ENCODE measurements around the gene GPN1.
"Not testable (repeated sequence)": the region's sequence is repeated elsewhere in the genome, so short reads cannot be mapped to it uniquely, and the experiment has no call there.

Gene GPN1

DNA sequence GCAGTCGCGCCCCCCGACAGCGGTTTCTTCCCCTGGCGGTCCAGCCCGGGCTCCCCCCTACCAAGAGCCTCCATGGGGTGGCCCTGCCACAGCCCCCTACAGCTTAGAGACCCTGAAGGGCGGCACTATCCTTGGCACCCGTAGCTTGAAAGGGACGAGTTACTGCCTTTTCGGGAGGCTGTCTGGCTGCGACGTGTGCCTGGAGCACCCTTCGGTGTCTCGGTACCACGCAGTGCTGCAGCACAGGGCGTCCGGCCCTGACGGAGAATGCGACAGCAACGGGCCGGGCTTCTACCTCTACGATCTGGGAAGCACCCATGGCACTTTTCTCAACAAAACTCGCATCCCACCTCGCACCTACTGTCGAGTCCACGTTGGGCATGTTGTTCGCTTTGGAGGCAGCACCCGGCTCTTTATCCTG is 35.3 kb downstream of the GPN1 start:
- FAIRE-seq (no peak), DNase-seq (ENCODE audit: extremely low spot score, insufficient read length, low read depth) (no peak)

DNA sequence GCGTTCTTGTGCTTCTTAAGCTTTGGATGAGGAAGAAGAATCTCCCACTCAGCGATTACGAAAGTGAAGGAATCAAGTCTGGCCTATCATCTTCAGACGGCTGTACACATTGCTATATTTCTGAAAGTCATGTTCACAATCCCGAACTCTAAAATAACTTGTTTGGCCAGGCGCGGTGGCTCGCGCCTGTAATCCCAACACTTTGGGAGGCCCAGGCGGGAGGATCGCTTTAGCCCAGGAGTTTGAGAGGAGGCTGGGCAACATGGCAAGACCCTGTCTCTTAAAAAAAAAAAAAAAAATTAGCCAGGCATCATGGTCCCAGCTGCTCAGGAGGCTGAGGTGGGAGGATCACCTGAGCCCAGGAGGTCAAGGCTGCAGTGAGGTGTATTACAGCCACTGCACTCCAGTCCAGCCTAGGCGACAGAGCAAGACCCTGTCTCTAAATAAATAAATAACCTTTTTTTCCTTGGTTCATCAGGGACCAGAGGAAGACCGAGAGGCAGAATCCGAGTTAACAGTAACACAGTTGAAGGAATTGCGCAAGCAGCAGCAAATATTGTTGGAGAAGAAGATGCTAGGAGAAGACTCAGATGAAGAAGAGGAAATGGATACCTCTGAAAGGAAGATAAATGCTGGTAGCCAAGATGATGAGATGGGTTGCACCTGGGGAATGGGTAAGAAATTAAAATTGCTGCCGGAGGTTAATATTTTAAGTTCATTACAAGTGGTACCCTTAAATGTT is 35.9 kb downstream of the GPN1 start:
- FAIRE-seq (no peak), DNase-seq (ENCODE audit: extremely low spot score, insufficient read length, low read depth) (no peak)

DNA sequence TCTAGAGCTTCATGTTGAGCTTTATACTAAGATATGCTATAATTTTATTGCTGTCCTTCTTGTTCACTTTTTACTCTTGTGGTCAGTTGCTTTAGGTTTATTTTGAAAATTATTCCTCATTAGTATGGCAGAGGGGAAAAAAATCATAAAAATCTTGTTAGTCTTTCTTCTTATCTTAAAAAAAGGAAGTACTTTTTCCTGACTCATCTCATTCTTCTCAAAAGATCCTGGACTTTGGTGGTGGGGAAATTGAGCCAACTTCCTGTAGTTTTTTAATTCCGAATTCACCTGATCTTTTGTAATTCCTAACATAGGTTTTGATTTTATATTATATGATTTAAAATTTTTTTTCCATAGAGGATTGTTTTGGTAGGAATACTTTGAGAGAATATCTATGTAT is 38.6 kb downstream of the GPN1 start:
- DNase-seq (ENCODE audit: extremely low spot score, insufficient read length, low read depth) (no peak), FAIRE-seq (no peak)

DNA sequence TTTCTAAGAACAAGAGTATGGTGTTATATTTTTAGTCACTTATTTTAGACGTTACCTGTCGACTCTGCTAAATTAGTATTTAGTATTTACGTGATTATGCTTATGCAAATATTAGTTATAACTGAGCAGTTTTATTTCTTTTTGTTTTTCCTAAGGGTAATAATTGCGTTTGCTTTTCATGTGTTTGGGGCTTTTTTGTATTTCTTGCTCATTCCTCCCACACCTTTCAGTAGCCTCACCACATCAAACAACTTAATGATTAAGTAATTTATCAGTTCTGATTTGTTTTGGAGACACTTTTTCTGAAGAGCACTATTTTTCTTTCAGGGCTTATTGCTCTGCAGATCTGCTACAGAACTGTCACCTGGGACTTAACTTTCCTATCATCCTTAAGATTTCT is 42.4 kb downstream of the GPN1 start:
- no peak for FAIRE-seq
- no peak for DNase-seq (ENCODE audit: extremely low spot score, insufficient read length, low read depth)

DNA sequence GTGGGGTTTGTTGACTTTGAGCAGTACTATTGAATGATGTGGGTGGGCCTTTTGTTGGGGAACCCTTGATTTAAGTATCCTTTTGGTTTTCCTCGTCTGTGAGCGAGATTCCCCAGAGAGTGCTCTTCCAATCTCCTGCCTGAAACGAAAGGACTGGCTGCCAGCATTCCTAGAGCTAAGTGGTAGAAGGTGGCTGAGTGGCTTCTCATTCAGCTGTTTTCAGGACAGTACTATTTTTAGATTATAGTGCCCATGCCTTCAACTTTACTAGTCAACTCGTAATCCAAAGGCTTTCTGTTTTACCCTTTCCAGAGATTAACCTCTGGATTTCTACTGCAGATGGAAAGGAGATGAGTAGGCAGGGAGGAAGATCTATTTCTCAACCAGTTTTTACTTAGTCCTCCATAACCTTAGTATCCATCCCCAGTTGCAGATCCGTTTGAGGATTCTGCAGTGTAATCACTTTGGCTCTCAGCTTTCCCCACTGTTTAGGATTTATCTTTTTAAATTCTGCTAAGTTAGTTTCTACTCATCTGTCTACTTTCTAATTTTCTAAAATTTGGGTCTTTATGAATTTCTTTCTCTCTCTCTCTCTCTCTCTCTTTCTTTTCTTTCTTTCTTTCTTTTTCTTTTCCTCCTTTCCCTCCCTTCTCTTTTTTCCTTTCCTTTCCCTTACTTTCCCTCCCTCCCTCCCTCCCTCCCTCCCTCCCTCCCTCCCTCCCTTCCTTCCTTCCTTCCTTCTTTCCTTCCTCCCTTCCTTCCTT is 44.1 kb downstream of the GPN1 start:
- FAIRE-seq = no peak

DNA sequence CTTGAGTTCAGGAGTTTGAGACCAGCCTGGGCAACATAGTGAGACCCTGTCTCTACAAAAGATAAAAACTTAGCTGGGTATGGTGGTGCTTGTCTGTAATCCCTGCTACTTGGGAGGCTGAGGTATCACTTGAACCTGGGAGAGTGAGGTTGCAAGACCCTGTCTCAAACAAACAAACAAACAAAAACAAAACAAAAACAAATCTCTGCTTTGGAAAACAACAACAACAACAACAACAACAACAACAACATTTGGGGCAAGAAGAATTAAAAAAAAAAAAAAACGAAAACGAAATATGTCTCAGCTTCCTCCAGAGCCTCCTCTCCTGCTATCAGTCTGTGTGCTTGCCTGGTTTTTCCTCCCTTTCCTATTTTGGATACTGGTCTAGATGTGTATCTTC is 51.7 kb downstream of the GPN1 start:
- FAIRE-seq (no peak), DNase-seq (ENCODE audit: extremely low spot score, insufficient read length, low read depth) (no peak)

More for the DNA sequence above, 44.1 kb downstream of the GPN1 start:
- no peak for DNase-seq (ENCODE audit: extremely low spot score, insufficient read length, low read depth)

DNA sequence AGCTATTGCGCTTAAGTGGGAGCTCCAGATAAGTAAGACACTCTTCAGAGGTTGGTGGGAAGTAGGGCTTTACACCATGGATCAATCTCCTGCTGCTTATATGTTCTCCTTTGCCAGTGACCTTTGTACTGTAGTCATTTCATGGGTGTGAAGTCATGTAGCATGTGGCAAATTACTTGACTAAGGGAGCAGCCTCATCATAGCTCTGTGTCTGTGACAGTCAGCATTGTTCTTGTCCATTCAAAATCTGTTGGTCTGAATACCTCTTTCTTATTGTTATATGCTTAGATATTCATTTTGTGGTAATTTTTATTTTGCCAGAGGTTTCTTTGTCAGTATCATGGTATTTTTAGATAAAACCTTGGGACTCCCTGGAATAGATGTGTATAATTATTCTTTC is 53.0 kb downstream of the GPN1 start:
- no peak for DNase-seq (ENCODE audit: extremely low spot score, insufficient read length, low read depth)
- FAIRE-seq = no peak

DNA sequence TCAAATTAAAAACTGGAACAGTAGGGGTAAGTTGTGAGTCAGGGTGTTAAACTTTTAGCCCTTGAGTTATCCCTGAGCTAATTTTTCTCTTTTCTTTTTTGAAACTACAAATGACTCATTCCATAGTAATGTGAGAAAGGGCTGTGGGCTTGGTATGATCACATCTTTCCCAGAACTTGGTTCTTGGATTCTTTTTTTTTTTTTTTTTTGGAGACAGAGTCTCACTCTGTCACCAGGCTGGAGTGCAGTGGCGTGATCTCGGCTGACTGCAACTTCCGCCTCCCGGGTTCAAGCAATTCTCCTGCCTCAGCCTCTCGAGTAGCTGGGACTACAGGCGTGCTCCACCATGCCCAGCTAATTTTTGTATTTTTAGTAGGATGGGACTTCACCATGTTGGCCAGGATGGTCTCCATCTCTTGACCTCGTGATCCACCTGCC is 53.5 kb downstream of the GPN1 start:
- FAIRE-seq; DNase-seq (ENCODE audit: extremely low spot score, insufficient read length, low read depth): not testable (repeated sequence)

DNA sequence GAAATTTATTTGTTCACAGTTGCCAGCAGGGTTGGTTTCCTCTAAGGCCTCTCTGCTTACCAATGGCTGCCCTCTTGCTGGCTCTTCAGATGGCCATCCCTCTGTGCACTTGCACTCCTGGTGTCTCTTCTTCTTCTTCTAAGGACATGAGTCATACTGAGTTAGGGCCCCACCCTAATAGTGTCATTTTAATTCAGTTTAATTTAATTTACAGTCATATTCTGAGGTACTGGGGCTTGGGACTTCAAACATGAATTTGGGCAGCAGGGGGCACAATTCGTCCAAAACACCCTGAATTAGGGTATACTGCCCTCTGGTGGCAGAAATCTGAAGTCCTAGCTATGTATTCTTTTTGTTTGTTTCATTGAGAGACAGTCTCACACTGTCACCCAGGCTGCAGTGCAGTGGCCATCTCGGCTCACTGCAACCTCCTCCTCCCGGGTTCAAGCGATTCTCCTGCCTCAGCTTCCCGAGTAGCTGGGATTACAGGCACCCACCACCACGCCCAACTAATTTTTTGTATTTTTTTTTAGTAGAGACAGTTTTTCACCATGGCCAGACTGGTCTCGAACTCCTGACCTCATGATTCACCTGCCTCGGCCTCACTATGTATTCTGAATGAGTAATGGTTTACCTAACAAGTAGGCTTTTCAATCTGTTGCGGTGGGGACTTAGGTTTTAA is 54.7 kb downstream of the GPN1 start:
- FAIRE-seq (peak; percentile 86), DNase-seq (ENCODE audit: extremely low spot score, insufficient read length, low read depth) (peak; percentile 53)

DNA sequence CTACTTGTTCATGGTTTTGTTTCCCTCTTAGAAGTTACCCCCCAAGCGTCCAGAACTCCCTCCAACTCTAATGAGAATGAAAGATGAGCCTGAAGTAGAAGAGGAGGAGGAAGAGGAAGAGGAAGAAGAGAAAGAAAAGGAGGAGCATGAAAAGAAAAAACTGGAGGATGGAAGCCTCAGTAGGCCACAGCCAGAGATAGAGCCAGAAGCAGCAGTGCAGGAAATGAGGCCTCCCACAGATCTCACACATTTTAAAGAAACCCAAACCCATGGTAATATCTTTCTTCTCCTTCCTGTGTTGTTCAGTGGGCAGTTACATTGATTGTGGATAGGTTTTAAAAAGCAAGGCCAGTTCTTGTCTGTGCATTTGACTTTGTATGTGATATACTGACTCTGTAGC is 56.2 kb downstream of the GPN1 start:
- FAIRE-seq; DNase-seq (ENCODE audit: extremely low spot score, insufficient read length, low read depth): not testable (repeated sequence)

DNA sequence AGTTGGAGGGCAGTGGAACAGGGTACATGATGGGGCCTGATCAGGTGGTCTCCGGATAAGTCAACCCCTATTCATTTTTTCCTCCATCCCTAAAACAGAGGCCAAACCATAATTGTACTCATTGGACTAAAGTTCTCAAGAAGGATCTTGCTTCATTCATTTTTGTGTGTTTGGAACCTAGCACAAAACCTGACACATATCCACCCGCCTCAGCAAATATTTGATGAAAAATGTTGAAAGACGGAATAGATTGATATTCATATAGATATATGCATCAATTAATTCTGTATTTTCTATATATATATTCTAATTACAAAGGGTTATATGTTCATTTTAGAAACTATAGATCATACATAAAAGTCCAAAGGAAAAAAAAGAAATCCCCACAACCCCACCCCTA is 56.7 kb downstream of the GPN1 start:
- FAIRE-seq (no peak), DNase-seq (ENCODE audit: extremely low spot score, insufficient read length, low read depth) (no peak)

DNA sequence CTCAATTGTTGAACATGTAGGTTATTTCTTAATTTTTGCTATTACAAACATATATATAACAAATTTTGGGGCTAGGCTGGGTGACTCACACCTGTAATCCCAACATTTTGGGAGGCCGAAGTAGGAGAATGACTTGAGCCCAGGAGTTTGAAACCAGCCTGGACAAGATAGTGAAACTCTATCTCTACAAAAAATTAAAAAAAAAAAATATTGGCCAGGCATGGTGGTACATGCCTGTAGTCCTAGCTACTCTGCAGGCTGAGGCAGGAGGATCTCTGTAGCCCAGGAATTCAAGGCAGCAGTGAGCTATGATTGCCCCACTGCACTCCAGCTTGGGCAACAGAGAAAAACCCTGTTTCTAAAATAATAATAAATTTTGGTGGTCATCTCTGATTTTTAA is 58.4 kb downstream of the GPN1 start:
- DNase-seq (ENCODE audit: extremely low spot score, insufficient read length, low read depth) (no peak), FAIRE-seq (no peak)

DNA sequence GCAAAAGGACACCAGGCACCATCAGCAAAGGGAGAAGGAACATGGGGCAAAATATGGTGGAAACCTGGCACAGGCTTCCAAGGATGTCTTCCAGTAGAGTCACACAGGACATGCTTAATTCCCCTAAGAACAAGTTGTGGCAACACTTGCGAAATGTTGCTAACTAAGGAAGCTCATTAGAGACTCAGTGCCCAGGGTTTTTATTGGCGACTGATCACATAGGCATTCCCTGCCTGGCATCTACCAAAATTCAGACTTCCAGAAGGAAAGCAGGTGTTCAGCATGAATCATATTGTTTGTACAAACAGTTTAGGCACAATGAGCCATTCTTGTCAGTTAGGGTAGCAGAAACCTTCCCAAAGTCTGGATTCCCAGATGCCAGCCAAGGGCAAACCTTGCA is 60.6 kb downstream of the GPN1 start:
- FAIRE-seq = no peak
- DNase-seq (ENCODE audit: extremely low spot score, insufficient read length, low read depth) = no peak

DNA sequence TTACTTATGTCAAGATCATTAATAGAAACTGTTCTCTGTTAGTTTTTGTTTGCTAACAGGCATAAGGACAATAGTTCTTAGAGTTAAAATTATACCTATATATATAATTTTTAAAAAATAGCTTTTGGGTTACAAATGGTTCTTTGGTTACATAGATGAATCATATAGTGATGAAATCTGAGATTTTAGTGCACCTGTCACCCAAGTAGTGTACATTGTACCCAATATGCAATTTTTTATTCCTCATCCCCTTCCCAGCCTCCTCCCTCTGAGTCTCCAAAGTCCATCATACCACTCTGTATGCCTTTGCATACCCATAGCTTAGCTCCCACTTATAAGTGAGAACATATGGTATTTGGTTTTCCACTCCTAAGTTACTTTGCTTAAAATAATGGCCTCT is 61.2 kb downstream of the GPN1 start:
- FAIRE-seq = no peak

DNA sequence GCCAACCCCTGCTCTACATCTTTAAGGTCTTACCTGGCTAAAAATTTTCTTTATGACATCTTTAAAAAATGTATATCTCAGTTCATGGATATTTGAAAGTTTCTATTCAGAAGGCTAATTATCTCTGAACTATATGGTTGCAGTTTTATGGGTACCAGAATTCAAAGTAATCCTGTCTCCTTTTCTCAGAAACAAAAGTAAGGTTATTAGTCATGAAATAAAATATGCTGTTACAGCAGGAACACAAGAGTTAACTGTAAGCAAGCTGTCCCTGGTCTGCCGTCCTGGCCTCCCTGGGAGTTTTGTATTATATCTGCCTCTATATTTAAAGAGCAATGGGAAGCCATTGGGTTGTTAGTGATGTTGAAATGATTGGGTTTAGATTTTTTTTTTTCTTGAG is 68.8 kb downstream of the GPN1 start:
- DNase-seq (ENCODE audit: extremely low spot score, insufficient read length, low read depth) (no peak), FAIRE-seq (no peak)

More for the DNA sequence above, 61.2 kb downstream of the GPN1 start:
- no peak for DNase-seq (ENCODE audit: extremely low spot score, insufficient read length, low read depth)

Data from GM18507 (cell line).